NCI-H1694 treated with DMSO at 0.1 percent for 48 hours (cell line): Measurements from ENCODE around the gene KIAA1143.

Experiments
- DNase-seq: peaks from one replicate; lab custom pipeline; 2025; lab: John Stamatoyannopoulos, UW

KIAA1143 gene

GRCh38 chr3:44761424-44762169 is at the start of gene KIAA1143, which contains the start of gene KIF15:
Gene KIAA1143, minus strand, starts transcription at chr3:44761619. Its CDS starts 17 bp downstream, at chr3:44761602.
Gene KIF15, plus strand, starts transcription at chr3:44761794. Its CDS starts 72 bp downstream, at chr3:44761866.
- peak; percentile 68 for DNase-seq

DNA sequence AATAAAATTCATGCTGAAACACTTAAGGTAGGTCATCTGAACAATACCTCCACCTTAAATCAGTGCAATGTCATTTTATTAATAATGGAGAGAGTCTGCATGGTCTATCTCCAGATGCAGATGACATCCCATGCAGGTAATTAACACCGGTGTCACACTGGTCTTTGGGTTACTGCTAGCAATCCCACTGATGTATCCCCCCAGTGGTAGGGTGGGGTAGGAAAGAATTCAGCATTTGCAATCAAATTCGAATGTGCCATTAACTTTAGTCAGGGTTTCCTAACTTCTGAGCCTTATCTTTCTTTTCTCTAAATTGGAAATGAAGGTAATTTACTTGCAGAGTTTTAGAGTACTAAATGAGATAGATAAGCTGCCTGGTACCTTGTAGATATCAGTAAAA is 44.5 kb upstream of the KIAA1143 start:
- DNase-seq, result no peak

DNA sequence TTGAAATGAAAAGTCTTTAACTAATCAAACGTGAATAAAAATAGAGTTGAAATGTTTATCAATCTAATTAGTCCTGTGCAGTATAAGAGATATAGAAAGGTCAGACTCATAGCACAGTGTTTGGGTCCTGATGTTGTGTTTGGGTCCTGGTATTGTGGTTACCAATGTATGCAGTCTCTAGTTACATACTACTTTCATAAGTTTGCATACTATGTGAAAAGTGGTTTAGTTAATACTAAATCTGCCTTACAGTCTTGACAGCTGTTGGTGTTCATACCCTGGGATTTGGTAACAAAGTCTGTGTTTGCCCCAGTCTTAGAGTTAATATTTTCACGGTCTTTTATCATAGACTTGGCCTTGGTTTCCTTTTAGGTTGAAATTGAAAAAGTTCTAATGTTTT is 41.9 kb upstream of the KIAA1143 start:
- DNase-seq, result no peak

DNA sequence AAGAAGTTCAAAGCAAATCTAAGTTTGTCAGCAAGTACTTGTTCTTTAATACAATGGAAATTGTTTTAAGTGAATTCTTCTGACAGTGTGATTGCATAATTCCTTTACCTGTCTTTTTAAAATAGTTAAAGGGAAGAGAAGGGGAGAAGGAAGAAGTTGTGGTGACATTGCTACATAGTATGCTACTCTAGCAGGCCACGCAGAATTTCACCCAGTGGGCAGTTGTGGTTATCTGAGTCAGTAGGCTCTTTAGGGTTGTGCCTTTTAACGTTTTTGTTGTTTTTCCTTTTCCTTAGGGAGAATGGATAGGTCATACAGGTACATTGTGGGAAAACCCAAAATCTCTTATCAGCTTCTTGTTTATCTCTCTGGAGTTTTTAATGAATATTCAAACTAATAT is 40.6 kb upstream of the KIAA1143 start:
- DNase-seq, result no peak

GRCh38 chr3:44795197-44795596 is 33.8 kb upstream of the KIAA1143 start:
- DNase-seq, result no peak

GRCh38 chr3:44782891-44783290 is 21.5 kb upstream of the KIAA1143 start:
- no peak for DNase-seq

GRCh38 chr3:44772099-44772442 is 10.7 kb upstream of the KIAA1143 start:
- no peak for DNase-seq

DNA sequence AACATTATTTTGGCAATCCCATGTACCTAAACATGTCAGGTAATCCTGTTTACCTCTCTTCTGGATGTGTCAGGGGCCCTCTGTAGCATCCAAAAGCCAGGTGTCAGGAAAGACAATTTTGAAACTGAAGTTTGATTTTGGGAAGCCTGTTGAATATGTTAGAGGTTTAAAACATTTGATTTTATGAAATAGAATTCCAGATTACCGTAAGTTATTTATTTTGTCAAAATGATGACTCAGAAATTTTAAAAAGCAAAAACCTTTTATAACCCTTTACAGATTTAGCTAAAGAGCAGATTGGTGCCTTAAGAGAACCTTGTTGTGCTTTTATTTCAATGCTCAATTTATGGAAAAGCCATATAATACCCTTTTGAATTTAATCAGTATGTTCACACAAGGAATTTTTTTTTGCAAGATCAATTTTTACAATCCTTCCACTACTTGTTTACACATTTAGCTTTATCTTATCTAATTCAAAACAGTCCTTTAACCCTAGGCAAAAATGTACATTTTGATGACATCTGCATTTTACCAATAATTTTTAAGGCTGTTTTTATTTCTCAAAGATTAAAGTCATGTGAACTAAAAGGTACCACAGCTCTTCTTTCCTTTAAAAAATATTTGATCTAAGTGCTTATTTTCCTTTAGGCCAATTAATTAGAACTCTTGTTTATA is 10.1 kb upstream of the KIAA1143 start:
- no peak for DNase-seq

- no peak for DNase-seq
These were observed 2.8 kb upstream of the KIAA1143 start for GRCh38 chr3:44764248-44764647.

DNA sequence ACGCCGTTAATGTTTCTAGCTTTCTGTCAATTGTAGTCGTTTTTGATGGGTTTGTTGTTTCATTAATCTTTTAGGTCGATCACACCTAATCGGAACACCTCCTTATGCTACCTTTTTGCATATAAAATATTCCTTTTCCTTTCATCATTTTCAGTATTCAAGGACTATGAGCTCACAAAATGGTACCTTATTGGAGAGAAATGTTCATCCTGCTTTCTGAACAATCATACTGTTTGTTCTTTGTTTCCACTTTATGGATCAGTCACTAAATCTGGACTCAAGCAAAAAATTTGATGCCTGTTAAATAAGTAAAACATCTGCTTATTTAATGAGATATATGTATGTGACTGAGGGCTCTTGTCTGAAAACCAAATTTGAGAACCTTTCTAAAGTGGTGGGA is 1.3 kb upstream of the KIAA1143 start:
- DNase-seq, result no peak

DNA sequence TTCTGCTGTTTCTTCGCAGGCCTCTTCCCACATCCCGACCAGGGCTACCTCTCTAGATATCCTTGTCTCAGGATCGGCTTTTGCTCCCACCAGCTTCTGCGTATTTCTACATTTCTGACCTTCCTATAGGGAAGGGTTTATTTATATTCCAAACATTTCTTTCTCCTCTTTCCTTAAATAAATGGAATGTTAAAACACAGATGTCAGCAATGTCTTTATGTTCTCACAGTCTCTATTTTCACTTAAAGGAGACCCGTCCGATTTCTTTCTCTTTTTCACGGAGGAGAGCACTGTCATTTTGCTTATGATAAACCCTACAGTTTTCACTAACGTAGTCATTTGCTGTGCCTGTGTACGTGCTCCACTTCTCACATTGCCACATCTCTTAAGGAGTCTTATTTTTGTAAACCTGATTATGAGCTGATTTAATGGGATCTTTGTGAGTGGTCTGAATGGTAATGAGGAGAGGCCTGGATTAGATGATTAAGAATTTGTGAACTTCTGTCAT is 805 bp upstream of the KIAA1143 start:
- peak; percentile 7 for DNase-seq

DNA sequence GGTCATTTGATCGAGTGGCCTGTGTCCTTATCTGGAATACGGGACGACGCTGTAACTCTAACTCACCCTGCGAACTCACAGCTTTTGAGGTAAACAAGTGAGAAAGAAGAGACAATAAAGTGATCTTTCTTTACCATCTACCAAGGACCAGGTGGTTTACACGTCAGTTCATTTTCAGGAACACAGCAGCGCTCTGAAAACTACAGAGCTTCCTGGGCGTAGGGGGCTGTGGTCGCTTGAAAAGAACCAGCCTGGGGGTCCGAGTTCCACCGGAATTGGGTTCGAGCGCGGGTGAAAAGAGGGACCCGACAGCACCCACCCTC is 357 bp downstream of the KIAA1143 start:
- no peak for DNase-seq

- DNase-seq, result no peak
These were observed 26.7 kb downstream of the KIAA1143 start for GRCh38 chr3:44734646-44735168.

GRCh38 chr3:44729384-44729910 is 32.0 kb downstream of the KIAA1143 start, which contains the start of gene ZNF501:
Gene ZNF501, plus strand, starts transcription at chr3:44729635. Its CDS starts 4,787 bp downstream, at chr3:44734422.
- no peak for DNase-seq

DNA sequence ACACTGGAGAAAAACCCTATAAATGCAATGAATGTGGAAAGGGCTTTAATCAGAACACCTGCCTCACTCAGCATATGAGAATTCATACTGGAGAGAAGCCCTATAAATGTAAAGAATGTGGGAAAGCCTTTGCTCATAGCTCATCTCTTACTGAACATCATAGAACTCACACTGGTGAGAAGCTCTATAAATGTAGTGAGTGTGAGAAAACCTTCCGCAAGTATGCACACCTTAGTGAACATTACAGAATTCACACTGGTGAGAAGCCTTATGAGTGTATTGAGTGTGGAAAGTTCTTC is 39.4 kb downstream of the KIAA1143 start:
- no peak for DNase-seq

DNA sequence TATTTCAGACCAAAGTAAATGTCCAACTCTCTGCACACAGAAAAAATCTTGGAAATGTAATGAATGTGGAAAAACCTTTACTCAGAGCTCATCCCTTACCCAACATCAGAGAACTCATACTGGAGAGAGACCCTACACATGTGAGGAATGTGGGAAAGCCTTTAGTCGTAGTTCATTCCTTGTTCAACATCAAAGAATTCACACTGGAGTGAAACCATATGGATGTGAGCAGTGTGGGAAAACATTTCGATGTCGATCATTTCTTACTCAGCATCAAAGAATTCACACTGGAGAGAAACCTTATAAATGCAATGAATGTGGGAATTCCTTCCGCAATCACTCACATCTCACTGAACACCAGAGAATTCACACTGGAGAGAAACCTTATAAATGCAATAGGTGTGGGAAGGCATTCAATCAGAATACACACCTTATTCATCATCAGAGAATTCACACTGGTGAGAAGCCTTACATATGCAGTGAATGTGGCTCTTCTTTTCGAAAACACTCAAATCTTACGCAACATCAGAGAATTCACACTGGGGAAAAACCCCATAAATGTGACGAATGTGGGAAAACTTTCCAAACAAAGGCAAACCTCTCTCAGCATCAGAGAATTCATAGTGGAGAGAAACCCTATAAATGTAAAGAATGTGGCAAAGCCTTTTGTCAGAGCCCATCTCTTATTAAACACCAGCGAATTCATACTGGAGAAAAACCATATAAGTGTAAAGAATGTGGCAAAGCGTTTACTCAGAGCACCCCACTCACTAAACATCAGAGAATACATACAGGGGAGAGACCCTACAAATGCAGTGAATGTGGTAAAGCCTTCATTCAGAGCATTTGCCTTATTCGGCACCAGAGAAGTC is 40.0 kb downstream of the KIAA1143 start:
- no peak for DNase-seq

- peak; percentile 28 for DNase-seq
These were observed 48.9 kb downstream of the KIAA1143 start, which contains the start of gene ZNF502 for GRCh38 chr3:44712455-44713075. Gene ZNF502, plus strand, starts transcription at chr3:44712660. Its CDS starts 7,602 bp downstream, at chr3:44720262.
